ENCODE data around the gene SLC38A4. TPM values are rescaled to one million over a fixed set of nuclear protein-coding genes. Genes with fewer than 3 reads are reported as not detected.
"Not testable (repeated sequence)": the region's sequence is repeated elsewhere in the genome, so short reads cannot be mapped to it uniquely, and the experiment has no call there.

The SLC38A4 gene
- total RNA-seq, 3 donors from 2014 or later: 0.15 to 0.33 TPM; not detected in 1

- H3K36me3 ChIP-seq: no peaks in the 10 kb centered on the region
- DNase-seq (ENCODE audit: low spot score in 2 of 2): no peak
These were observed 82.3 kb downstream of the SLC38A4 start for GRCh38 chr12:46743456-46743855.

GRCh38 chr12:46742271-46742670 lies 83.5 kb downstream of the SLC38A4 start:
- H3K36me3 ChIP-seq; H3K27me3 ChIP-seq; intact Hi-C loops (cut with DNase I; ENCODE audit: low total_unique reads); H3K4me1 ChIP-seq; DNase-seq (ENCODE audit: low spot score in 2 of 2); H3K4me3 ChIP-seq; H3K27ac ChIP-seq; H3K9me3 ChIP-seq: not testable (repeated sequence)

More at GRCh38 chr12:46743456-46743855, 82.3 kb downstream of the SLC38A4 start:
- H3K4me3 ChIP-seq: no peak overlapping the region
- H3K4me1 ChIP-seq: no peaks in the 10 kb centered on the region
- H3K9me3 ChIP-seq: peaks cover 4 to 5% of the 10 kb centered on the region in 2 donors
- intact Hi-C loops (cut with DNase I; ENCODE audit: low total_unique reads): no loop called here
- H3K27me3 ChIP-seq: no peaks in the 10 kb centered on the region
- H3K27ac ChIP-seq: no peak overlapping the region
- TF ChIP-seq POLR2AphosphoS5 (IDR thresholded peaks at IDR 0.05): no peak
- no peak for TF ChIP-seq POLR2A (IDR thresholded peaks at IDR 0.05)
- TF ChIP-seq, protein P1, sequence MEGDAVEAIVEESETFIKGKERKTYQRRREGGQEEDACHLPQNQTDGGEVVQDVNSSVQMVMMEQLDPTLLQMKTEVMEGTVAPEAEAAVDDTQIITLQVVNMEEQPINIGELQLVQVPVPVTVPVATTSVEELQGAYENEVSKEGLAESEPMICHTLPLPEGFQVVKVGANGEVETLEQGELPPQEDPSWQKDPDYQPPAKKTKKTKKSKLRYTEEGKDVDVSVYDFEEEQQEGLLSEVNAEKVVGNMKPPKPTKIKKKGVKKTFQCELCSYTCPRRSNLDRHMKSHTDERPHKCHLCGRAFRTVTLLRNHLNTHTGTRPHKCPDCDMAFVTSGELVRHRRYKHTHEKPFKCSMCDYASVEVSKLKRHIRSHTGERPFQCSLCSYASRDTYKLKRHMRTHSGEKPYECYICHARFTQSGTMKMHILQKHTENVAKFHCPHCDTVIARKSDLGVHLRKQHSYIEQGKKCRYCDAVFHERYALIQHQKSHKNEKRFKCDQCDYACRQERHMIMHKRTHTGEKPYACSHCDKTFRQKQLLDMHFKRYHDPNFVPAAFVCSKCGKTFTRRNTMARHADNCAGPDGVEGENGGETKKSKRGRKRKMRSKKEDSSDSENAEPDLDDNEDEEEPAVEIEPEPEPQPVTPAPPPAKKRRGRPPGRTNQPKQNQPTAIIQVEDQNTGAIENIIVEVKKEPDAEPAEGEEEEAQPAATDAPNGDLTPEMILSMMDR (IDR thresholded peaks at IDR 0.05): no peak

DNA sequence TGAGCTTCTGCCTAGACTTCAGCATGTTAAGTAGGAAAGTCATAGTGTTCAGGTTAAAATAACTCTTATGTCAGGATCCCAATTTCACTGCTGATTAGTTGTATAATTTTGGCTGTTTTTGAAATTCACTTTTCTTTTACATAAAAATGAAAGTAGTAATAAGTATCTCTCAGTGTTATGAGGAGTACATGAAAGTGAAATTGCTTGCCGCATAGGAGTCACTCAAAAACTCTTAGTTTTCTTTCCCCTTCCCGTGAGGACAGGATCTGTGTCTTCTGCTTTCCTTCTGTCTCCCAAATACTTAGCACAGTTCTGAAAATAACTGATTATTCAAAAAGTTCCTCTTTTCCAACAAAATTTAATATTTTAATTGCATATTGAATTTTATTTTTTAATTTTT lies 100.5 kb downstream of the SLC38A4 start:
- peaks cover 0 to 4% of the 10 kb centered on the region in 2 donors for H3K9me3 ChIP-seq
- DNase-seq (ENCODE audit: low spot score in 2 of 2): no peak
- no peaks in the 10 kb centered on the region for H3K36me3 ChIP-seq
- H3K4me3 ChIP-seq: no peak overlapping the region
- H3K4me1 ChIP-seq: no peaks in the 10 kb centered on the region
- intact Hi-C loops (cut with DNase I; ENCODE audit: low total_unique reads): no loop called here
- no peaks in the 10 kb centered on the region for H3K27me3 ChIP-seq
- no peak overlapping the region for H3K27ac ChIP-seq
- TF ChIP-seq, protein P1 (IDR thresholded peaks at IDR 0.05): no peak
- TF ChIP-seq POLR2A (IDR thresholded peaks at IDR 0.05): no peak
- no peak for TF ChIP-seq POLR2AphosphoS5 (IDR thresholded peaks at IDR 0.05)

DNA sequence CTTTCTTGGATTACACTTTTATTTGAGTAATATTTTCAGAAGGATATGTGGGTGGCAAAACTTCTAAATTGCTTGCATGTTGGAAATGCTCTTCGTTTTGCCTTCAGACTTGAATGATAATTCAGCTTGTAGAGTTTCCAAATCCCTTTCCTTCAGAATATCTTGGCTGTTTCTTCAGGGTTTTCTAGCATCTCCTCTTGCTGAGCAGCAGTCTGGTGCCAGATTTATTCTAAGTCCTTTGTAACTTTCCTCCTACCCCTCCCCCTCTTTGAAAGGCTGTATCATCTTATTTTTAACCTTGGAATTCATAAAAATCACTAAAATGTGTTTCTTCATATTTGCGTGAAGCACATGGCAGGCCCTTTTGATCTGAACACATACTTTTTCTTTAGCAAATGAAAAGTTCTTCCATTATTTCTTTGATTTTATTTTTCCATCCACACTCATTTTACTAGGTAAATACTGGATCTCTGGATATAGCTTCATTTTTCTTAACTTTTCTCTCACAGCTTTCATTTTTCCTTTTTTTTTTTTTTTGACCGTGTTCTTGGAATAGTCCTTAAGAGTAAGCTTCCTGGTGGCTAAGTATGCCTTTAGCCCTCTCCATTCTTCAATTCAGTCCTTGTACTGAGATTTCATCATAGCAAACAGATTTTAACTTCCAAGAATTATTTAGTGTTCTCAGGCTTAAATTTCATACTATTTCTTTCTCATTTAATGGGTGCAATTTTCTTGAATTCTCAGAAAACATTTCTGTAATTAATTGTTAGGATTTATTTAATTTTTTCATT lies 102.0 kb downstream of the SLC38A4 start:
- TF ChIP-seq, protein P1 (IDR thresholded peaks at IDR 0.05): no peak
- TF ChIP-seq POLR2AphosphoS5 (IDR thresholded peaks at IDR 0.05) (no peak), POLR2A (IDR thresholded peaks at IDR 0.05) (no peak)
- no peaks in the 10 kb centered on the region for H3K27me3 ChIP-seq
- DNase-seq (ENCODE audit: low spot score in 2 of 2): no peak
- no peak overlapping the region for H3K27ac ChIP-seq
- intact Hi-C loops (cut with DNase I; ENCODE audit: low total_unique reads): no loop called here
- H3K4me1 ChIP-seq: no peaks in the 10 kb centered on the region
- H3K36me3 ChIP-seq: no peaks in the 10 kb centered on the region
- H3K9me3 ChIP-seq: peaks cover 0 to 4% of the 10 kb centered on the region in 2 donors
- no peak overlapping the region for H3K4me3 ChIP-seq

DNA sequence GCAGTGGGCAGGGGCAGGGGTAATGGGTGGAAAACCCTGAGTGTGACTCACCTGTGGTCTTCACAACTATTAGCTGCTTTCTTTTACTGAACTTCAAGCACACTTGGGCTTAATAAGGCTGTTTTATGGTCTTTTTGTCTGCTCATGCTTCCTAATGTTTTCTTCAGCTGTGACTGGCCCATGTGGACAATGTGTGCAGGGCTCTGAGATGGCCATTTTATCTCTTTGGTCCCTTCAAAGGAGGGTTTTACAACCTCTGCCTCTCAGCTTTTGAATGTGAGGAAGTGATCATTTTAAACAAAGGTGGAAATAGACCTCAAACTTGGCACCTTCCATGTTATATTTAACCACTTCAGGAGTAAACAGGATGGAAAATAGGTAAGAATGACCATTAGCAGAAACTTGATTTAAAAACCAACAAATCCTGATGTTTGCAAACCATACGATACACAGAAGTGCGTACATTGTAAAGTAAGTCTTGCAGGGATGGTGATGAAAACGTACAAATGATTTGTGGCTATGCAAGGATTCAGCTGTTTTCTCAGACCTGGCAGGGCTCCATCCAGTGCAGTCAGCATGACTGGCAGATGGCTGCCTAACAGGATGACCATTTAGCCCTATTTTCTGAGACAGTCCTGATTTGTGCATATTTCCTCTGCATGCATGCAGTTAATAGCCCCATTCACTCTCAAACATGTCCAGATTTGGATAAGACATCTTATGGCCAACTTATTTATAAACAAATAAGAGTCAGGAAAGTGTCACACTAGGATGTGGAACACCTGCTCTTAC lies 103.2 kb downstream of the SLC38A4 start:
- intact Hi-C loops (cut with DNase I; ENCODE audit: low total_unique reads): no loop called here
- Histone ChIP-seq H3K36me3 (no peaks in the 10 kb centered on the region), H3K4me3 (no peak overlapping the region), H3K9me3 (peaks cover 0 to 4% of the 10 kb centered on the region in 2 donors), H3K27ac (no peak overlapping the region), H3K27me3 (no peaks in the 10 kb centered on the region), H3K4me1 (no peaks in the 10 kb centered on the region)
- no peak for TF ChIP-seq POLR2AphosphoS5 (IDR thresholded peaks at IDR 0.05)
- TF ChIP-seq POLR2A (IDR thresholded peaks at IDR 0.05): no peak
- TF ChIP-seq, protein P1 (IDR thresholded peaks at IDR 0.05): no peak
- DNase-seq (ENCODE audit: low spot score in 2 of 2): no peak

Measured in breast epithelium (tissue), 4 donors.